K562 (cell line): ENCODE data around the gene FBRS. TPM values are rescaled to one million over a fixed set of nuclear protein-coding genes. Genes with fewer than 3 reads are reported as not detected.

Source experiments
- BCL6 ChIP-seq: fragments of 250-450 bp; sonication (Bioruptor Pico); IDR thresholded peaks from 2 replicates; pipeline ENCODE4 v1.4.0; 2020
- CAMTA2 ChIP-seq: fragments of 250-450 bp; sonication (Bioruptor Pico); conservative IDR thresholded peaks from 2 replicates; pipeline ENCODE4 v1.5.1; 2022
- ETS1 ChIP-seq: conservative IDR thresholded peaks from 2 replicates; pipeline ENCODE4 v1.6.1; 2011; ENCODE audit warnings: low read depth, mild to moderate bottlenecking, low read length; ENCODE audit not compliant: control insufficient read depth
- HCFC1 ChIP-seq: IDR thresholded peaks from 2 replicates; pipeline ENCODE4 v1.6.1; 2012; ENCODE audit warnings: low read depth, low read length, improper control_type of control experiment
- KDM1A ChIP-seq, 2 experiments: fragments of 450-650 bp; IDR thresholded peaks; 2 replicates each; pipeline ENCODE4 v1.6.1; 2016; ENCODE audit warnings: mild to moderate bottlenecking in 2 of 2
- NCOA4 ChIP-seq: fragments of 450-650 bp; IDR thresholded peaks from 2 replicates; pipeline ENCODE4 v1.6.1; 2018; ENCODE audit warnings: mild to moderate bottlenecking; ENCODE audit not compliant: partially characterized antibody
- NFYB ChIP-seq: IDR thresholded peaks from 2 replicates; pipeline ENCODE4 v1.6.1; 2011; ENCODE audit warnings: mild to moderate bottlenecking, moderate library complexity; ENCODE audit not compliant: insufficient read length; ENCODE audit errors: extremely low read depth
- NR2C2 ChIP-seq, 2 experiments: fragments of 200-800 bp in 1 of 2; sonication (Bioruptor generic) in 1 of 2; sonication (generic) in 1 of 2; formaldehyde crosslinking in 1 of 2; IDR thresholded peaks; 2 replicates each; pipeline versions ENCODE4 v1.6.1 to v1.8.0; 2016 to 2022; ENCODE audit warnings: mild to moderate bottlenecking in 1 of 2, missing compliant biosample characterization in 1 of 2, missing genetic modification characterization in 1 of 2, missing genetic modification reagents in 1 of 2
- SIN3B ChIP-seq: fragments of 450-650 bp; IDR thresholded peaks from 2 replicates; pipeline ENCODE4 v1.6.1; 2017; ENCODE audit warnings: low read depth, mild to moderate bottlenecking, moderate library complexity
- SIX5 ChIP-seq, 2 experiments: IDR thresholded peaks; 2 replicates each; pipeline ENCODE4 v1.6.1; 2011; ENCODE audit warnings: low read length in 2 of 2, borderline replicate concordance in 1 of 2, low read depth in 1 of 2, mild to moderate bottlenecking in 1 of 2, moderate library complexity in 1 of 2; ENCODE audit not compliant: insufficient read depth in 1 of 2
- STAG1 ChIP-seq: sonication (generic); formaldehyde crosslinking; IDR thresholded peaks from 2 replicates; pipeline ENCODE4 v1.5.0; 2020; ENCODE audit warnings: missing genetic modification reagents, borderline replicate concordance
- ZBTB33 ChIP-seq: sonication (generic); formaldehyde crosslinking; IDR thresholded peaks from 2 replicates; pipeline ENCODE4 v1.8.1; 2023; ENCODE audit warnings: mild to moderate bottlenecking, missing genetic modification reagents
- ZNF143 ChIP-seq: sonication (generic); formaldehyde crosslinking; IDR thresholded peaks from 2 replicates; pipeline ENCODE4 v1.9.0; 2022; ENCODE audit warnings: mild to moderate bottlenecking, missing genetic modification reagents
- polyA plus RNA-seq, 8 experiments: library from polyadenylated mRNA; depleted of rRNA in 4 of 8; stranded (reverse) in 5 of 8; unstranded in 3 of 8; fragments of >200 nt; fragmentation: Nextera tagmentation in 2 of 8; fragmentation: Illumina TruSeq in 1 of 8; extraction: Ambion mirVana in 2 of 8; extraction: Trizol in 1 of 8; gene quantifications; 2 replicates each; pipeline versions ENCODE4 v1.2.1 to v1.2.3, GENCODE V29; 2011 to 2014; ENCODE audit warnings: inconsistent platforms in 1 of 8, missing spikeins in 1 of 8
- total RNA-seq, 7 experiments: library from RNA; depleted of rRNA in 6 of 7; stranded (reverse); fragments of >200 nt in 6 of 7; fragmentation: Illumina TruSeq in 2 of 7; extraction: Trizol in 2 of 7; gene quantifications; 2 replicates each; pipeline versions ENCODE4 v1.2.1 to v1.2.3, GENCODE V29; 2011 to 2021; ENCODE audit warnings: low replicate concordance in 1 of 7
- TF ChIP-seq, protein P1 (sequence below), 2 experiments: fragments of 450-650 bp; conservative IDR thresholded peaks; 2 replicates each; pipeline ENCODE4 v1.6.1; 2017; ENCODE audit warnings: mild to moderate bottlenecking in 2 of 2, moderate library complexity in 2 of 2
- TF ChIP-seq, protein P2 (sequence below), 2 experiments: fragments of 450-650 bp; IDR thresholded peaks; 2 replicates each; pipeline ENCODE4 v1.6.1; 2018; ENCODE audit warnings: mild to moderate bottlenecking in 2 of 2, low read depth in 1 of 2; ENCODE audit not compliant: partially characterized antibody in 2 of 2

Gene FBRS
- total and polyA plus RNA-seq, 9 of the 15 experiments (the other 6 are each of a cell fraction or from before 2014, with no cell fraction given) = 0.32 to 59.5 (median 13.1) TPM

GRCh38 chr16:30697264-30698138, 39.3 kb downstream of the FBRS start (continued):
- TF ChIP-seq, protein P1, sequence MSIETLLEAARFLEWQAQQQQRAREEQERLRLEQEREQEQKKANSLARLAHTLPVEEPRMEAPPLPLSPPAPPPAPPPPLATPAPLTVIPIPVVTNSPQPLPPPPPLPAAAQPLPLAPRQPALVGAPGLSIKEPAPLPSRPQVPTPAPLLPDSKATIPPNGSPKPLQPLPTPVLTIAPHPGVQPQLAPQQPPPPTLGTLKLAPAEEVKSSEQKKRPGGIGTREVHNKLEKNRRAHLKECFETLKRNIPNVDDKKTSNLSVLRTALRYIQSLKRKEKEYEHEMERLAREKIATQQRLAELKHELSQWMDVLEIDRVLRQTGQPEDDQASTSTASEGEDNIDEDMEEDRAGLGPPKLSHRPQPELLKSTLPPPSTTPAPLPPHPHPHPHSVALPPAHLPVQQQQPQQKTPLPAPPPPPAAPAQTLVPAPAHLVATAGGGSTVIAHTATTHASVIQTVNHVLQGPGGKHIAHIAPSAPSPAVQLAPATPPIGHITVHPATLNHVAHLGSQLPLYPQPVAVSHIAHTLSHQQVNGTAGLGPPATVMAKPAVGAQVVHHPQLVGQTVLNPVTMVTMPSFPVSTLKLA (conservative IDR thresholded peaks at IDR 0.05) = peak in 1 of 2 experiments; percentile 29; a peak in 1 of 4 replicates
- TF ChIP-seq STAG1 (CRISPR knock-in tag) (no peak; the same call in 1 of the 2 replicates), ETS1 (peak; percentile 85), KDM1A (IDR thresholded peaks at IDR 0.05) (peak; percentile 36 to 55; a peak in 2 of 4 replicates), SIN3B (no peak; the same call in 1 of the 2 replicates), ZBTB33 (CRISPR knock-in tag) (peak; percentile 67), NFYB (no peak), ZNF143 (CRISPR knock-in tag) (peak; percentile 95), BCL6 (CRISPR knock-in tag) (no peak), NR2C2 (CRISPR knock-in tag; IDR thresholded peaks at IDR 0.05) (peak; percentile 90), NR2C2 (tag; IDR thresholded peaks at IDR 0.05) (no peak), NCOA4 (no peak), SIX5 (IDR thresholded peaks at IDR 0.05; ENCODE audit: borderline replicate concordance in 1 of 2, insufficient read depth in 1 of 2, low read depth in 1 of 2, low read length in 2 of 2) (peak; percentile 75; a peak in 3 of 4 replicates), HCFC1 (peak; percentile 94), CAMTA2 (no peak)
- TF ChIP-seq, protein P2, sequence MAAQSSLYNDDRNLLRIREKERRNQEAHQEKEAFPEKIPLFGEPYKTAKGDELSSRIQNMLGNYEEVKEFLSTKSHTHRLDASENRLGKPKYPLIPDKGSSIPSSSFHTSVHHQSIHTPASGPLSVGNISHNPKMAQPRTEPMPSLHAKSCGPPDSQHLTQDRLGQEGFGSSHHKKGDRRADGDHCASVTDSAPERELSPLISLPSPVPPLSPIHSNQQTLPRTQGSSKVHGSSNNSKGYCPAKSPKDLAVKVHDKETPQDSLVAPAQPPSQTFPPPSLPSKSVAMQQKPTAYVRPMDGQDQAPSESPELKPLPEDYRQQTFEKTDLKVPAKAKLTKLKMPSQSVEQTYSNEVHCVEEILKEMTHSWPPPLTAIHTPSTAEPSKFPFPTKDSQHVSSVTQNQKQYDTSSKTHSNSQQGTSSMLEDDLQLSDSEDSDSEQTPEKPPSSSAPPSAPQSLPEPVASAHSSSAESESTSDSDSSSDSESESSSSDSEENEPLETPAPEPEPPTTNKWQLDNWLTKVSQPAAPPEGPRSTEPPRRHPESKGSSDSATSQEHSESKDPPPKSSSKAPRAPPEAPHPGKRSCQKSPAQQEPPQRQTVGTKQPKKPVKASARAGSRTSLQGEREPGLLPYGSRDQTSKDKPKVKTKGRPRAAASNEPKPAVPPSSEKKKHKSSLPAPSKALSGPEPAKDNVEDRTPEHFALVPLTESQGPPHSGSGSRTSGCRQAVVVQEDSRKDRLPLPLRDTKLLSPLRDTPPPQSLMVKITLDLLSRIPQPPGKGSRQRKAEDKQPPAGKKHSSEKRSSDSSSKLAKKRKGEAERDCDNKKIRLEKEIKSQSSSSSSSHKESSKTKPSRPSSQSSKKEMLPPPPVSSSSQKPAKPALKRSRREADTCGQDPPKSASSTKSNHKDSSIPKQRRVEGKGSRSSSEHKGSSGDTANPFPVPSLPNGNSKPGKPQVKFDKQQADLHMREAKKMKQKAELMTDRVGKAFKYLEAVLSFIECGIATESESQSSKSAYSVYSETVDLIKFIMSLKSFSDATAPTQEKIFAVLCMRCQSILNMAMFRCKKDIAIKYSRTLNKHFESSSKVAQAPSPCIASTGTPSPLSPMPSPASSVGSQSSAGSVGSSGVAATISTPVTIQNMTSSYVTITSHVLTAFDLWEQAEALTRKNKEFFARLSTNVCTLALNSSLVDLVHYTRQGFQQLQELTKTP (IDR thresholded peaks at IDR 0.05; ENCODE audit: low read depth in 1 of 2, partially characterized antibody in 2 of 2) = peak in 1 of 2 experiments; percentile 85
